Osteoblast (primary cell): ENCODE measurements around the gene RS1. TPM values are rescaled to one million over a fixed set of nuclear protein-coding genes. Genes with fewer than 3 reads are reported as not detected.

Experiments used
- DNase-seq: peaks from one replicate; pipeline ENCODE4 v3.0.0; 2011; ENCODE audit warnings: low spot score, mixed read lengths; ENCODE audit not compliant: insufficient read length; ENCODE audit errors: missing footprints
- H2AFZ ChIP-seq: 2 replicates; pipeline ENCODE4 v1.6.0; 2011; ENCODE audit warnings: mild to moderate bottlenecking, low read length
- H3K27ac ChIP-seq: 2 replicates; pipeline ENCODE4 v1.5.1; 2011; ENCODE audit warnings: mild to moderate bottlenecking, low read depth, low read length, moderate library complexity
- H3K27me3 ChIP-seq: 2 replicates; pipeline ENCODE4 v1.6.0; 2012; ENCODE audit warnings: mild to moderate bottlenecking, control low read depth, inconsistent platforms, low read length, moderate library complexity; ENCODE audit not compliant: insufficient read depth
- H3K36me3 ChIP-seq: 2 replicates; pipeline ENCODE4 v1.5.1; 2011; ENCODE audit warnings: mild to moderate bottlenecking, low read length, control low read depth, moderate library complexity; ENCODE audit not compliant: insufficient read depth
- H3K4me1 ChIP-seq: 2 replicates; pipeline ENCODE4 v1.5.1; 2011; ENCODE audit warnings: mild to moderate bottlenecking, low read length, control low read depth, moderate library complexity; ENCODE audit not compliant: insufficient read depth
- H3K4me2 ChIP-seq: 2 replicates; pipeline ENCODE4 v1.6.0; 2011; ENCODE audit warnings: mild to moderate bottlenecking, low read length; ENCODE audit not compliant: insufficient read depth
- H3K4me3 ChIP-seq: fragments of 200-600 bp; sonication (generic); 3 replicates; pipeline ENCODE4 v1.5.1; 2012; ENCODE audit warnings: mild to moderate bottlenecking, low read length, inconsistent platforms; ENCODE audit not compliant: insufficient read depth
- H3K79me2 ChIP-seq: 2 replicates; pipeline ENCODE4 v1.6.0; 2012; ENCODE audit warnings: mild to moderate bottlenecking, low read length, control low read depth, inconsistent platforms; ENCODE audit not compliant: insufficient read depth
- H3K9me3 ChIP-seq: 2 replicates; pipeline ENCODE4 v1.5.1; 2011; ENCODE audit warnings: low read depth, low read length, control low read depth
- H4K20me1 ChIP-seq: 2 replicates; pipeline ENCODE4 v1.6.0; 2012; ENCODE audit warnings: mild to moderate bottlenecking, low read length, control low read depth; ENCODE audit not compliant: insufficient read depth
- CTCF ChIP-seq: IDR thresholded peaks from 2 replicates; pipeline ENCODE4 v1.5.1; 2011; ENCODE audit warnings: mild to moderate bottlenecking, low read depth, low read length, moderate library complexity; ENCODE audit errors: extremely low read depth
- total RNA-seq: library from RNA; depleted of rRNA; stranded (reverse); fragments of >200 nt; gene quantifications from 2 replicates; pipeline ENCODE4 v1.2.3, GENCODE V29; 2012

RS1 gene
- total RNA-seq, 1 donor: not detected

DNA sequence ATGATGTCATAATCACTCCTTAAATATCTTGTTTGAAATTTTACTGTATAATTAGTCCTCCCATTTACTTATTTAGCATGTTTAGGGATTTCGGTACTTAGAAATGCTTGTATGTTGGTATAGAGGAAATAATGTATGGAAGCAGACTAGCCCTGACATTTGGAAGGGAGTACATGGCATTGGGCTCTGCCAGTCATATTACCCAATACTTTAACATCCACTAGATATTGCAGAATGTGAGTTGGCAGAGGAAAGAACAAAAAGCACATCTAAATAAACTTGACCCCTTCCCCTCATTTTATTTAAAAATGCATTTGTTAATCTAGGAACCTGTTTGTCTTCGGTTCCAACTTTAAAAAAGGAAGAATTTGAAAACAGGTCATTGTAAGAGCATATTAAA lies 77.8 kb downstream of the RS1 start:
- no peak overlapping the region for H3K4me3 ChIP-seq
- no peak overlapping the region for H3K27ac ChIP-seq
- DNase-seq: no peak
- no peak overlapping the region for H3K4me2 ChIP-seq
- H3K4me1 ChIP-seq: no peaks in the 10 kb centered on the region
- H3K79me2 ChIP-seq: no peaks in the 10 kb centered on the region
- H3K27me3 ChIP-seq: no peaks in the 10 kb centered on the region
- H3K36me3 ChIP-seq: no peaks in the 10 kb centered on the region
- TF ChIP-seq CTCF: no peak
- no peaks in the 10 kb centered on the region for H4K20me1 ChIP-seq
- no peaks in the 10 kb centered on the region for H3K9me3 ChIP-seq
- no peak overlapping the region for H2AFZ ChIP-seq

DNA sequence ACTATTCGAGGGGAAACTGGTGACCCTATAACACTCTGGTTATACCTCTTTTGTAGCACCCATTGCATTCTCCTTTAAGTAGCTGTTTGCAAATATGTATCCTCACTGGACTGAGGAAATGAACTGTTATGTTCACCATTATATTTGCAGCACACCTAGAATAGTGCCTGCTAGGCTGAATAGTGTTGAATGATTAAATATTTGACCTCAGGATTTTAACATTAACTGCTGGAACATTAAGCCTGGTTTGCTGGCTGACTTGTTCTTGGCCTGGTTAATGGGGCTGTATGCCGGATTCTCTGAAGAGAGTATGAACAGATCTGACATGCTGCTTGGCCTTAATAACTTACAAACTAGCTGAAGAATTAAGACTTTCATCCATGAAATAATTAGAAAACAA lies 80.1 kb downstream of the RS1 start:
- Histone ChIP-seq H3K4me2 (no peak overlapping the region), H3K4me1 (no peaks in the 10 kb centered on the region), H3K27ac (no peak overlapping the region)

More for the DNA sequence above, 80.1 kb downstream of the RS1 start:
- no peak for DNase-seq
- no peak overlapping the region for H2AFZ ChIP-seq
- no peaks in the 10 kb centered on the region for H3K79me2 ChIP-seq
- no peak overlapping the region for H3K4me3 ChIP-seq
- TF ChIP-seq CTCF: no peak
- no peaks in the 10 kb centered on the region for H4K20me1 ChIP-seq
- no peaks in the 10 kb centered on the region for H3K36me3 ChIP-seq
- no peaks in the 10 kb centered on the region for H3K9me3 ChIP-seq
- no peaks in the 10 kb centered on the region for H3K27me3 ChIP-seq

Other genes starting within 250 kb of the RS1 start
- gene CDKL5, start 246.5 kb downstream of the RS1 start, total RNA-seq: 4.0 and 5.0 TPM in 2 replicates
- gene PPEF1, start 35.5 kb upstream of the RS1 start, total RNA-seq: under 0.01 TPM in 2 replicates